DMS 273 (cell line): ENCODE measurements around the gene PHF5A.
"Not testable (repeated sequence)": the region's sequence is repeated elsewhere in the genome, so short reads cannot be mapped to it uniquely, and the experiment has no call there.

Source experiments
- DNase-seq: peaks from one replicate; lab custom pipeline; 2025; ENCODE audit not compliant: unreplicated experiment; lab: John Stamatoyannopoulos, UW

Gene PHF5A

GRCh38 chr22:41447435-41448188 is 20.9 kb downstream of the PHF5A start:
- peak; percentile 87 for DNase-seq

GRCh38 chr22:41446639-41447434 is 21.7 kb downstream of the PHF5A start, which contains the start of gene TOB2:
Gene TOB2, minus strand, starts transcription at chr22:41446801. Its CDS starts 9,456 bp downstream, at chr22:41437345.
- peak; percentile 97 for DNase-seq

GRCh38 chr22:41446057-41446501 is 22.4 kb downstream of the PHF5A start:
- DNase-seq = peak; percentile 55

- peak; percentile 54 for DNase-seq
Observed at GRCh38 chr22:41445129-41446056, 23.1 kb downstream of the PHF5A start.

GRCh38 chr22:41444360-41445128 is 23.9 kb downstream of the PHF5A start:
- DNase-seq = peak; percentile 94

- peak; percentile 37 for DNase-seq
Observed at GRCh38 chr22:41442240-41442792, 26.2 kb downstream of the PHF5A start.

- not testable (repeated sequence) for DNase-seq
Observed at GRCh38 chr22:41440511-41440910, 28.0 kb downstream of the PHF5A start.

GRCh38 chr22:41437198-41437597 is 31.3 kb downstream of the PHF5A start:
- no peak for DNase-seq

GRCh38 chr22:41436322-41437113 is 32.0 kb downstream of the PHF5A start:
- DNase-seq = no peak

- DNase-seq = no peak
Observed at GRCh38 chr22:41435560-41435959, 32.9 kb downstream of the PHF5A start.

- DNase-seq = not testable (repeated sequence)
Observed at GRCh38 chr22:41434361-41435003, 34.0 kb downstream of the PHF5A start.

GRCh38 chr22:41433480-41433879 is 35.0 kb downstream of the PHF5A start:
- DNase-seq = not testable (repeated sequence)

GRCh38 chr22:41431656-41432055 is 36.8 kb downstream of the PHF5A start:
- DNase-seq = no peak

- no peak for DNase-seq
Observed at GRCh38 chr22:41429951-41430332, 38.5 kb downstream of the PHF5A start.

- DNase-seq = no peak
Observed at GRCh38 chr22:41429232-41429950, 39.1 kb downstream of the PHF5A start.

- no peak for DNase-seq
Observed at GRCh38 chr22:41425660-41426365, 42.7 kb downstream of the PHF5A start.

GRCh38 chr22:41418717-41419116 is 49.8 kb downstream of the PHF5A start:
- DNase-seq = no peak
